Psoas muscle (tissue), 8 donors: ENCODE measurements around the gene WIPF2. TPM values are rescaled to one million over a fixed set of nuclear protein-coding genes. Genes with fewer than 3 reads are reported as not detected.
A peak's percentile ranks its signal among the peaks of the same experiment; 100 is the strongest.

Experiments used
- ATAC-seq, 4 donors: fragments of 200-7000 bp; cut with Tn5 transposase; one replicate each; pipeline ENCODE4 v1.9.1; 2020; ENCODE audit warnings: moderate library complexity in 3 of 4, mild to moderate bottlenecking in 2 of 4
- DNase-seq, 2 donors: peaks; one replicate each; pipeline ENCODE4 v3.0.0-alpha.2; 2020
- H3K27ac ChIP-seq: fragments of 200-600 bp; one replicate; pipeline ENCODE4 v1.8.0; 2022
- H3K27me3 ChIP-seq, 3 donors: fragments of 200-600 bp in 1 of 3; one replicate each; pipeline versions ENCODE4 v1.6.1 to v1.8.0; 2013 to 2022; ENCODE audit warnings: low read length in 2 of 3, mild to moderate bottlenecking in 2 of 3, moderate library complexity in 1 of 3; ENCODE audit not compliant: insufficient read depth in 3 of 3
- H3K36me3 ChIP-seq, 2 donors: fragments of 200-600 bp in 1 of 2; one replicate each; pipeline versions ENCODE4 v1.6.1 to v1.8.0; 2013 to 2022; ENCODE audit warnings: low read depth in 1 of 2, mild to moderate bottlenecking in 1 of 2, moderate library complexity in 1 of 2; ENCODE audit not compliant: insufficient read depth in 1 of 2
- H3K4me1 ChIP-seq: fragments of 200-600 bp; one replicate; pipeline ENCODE4 v1.8.0; 2022
- H3K4me3 ChIP-seq: fragments of 200-600 bp; one replicate; pipeline ENCODE4 v1.8.0; 2022; ENCODE audit warnings: mild to moderate bottlenecking
- H3K9me3 ChIP-seq: fragments of 200-600 bp; one replicate; pipeline ENCODE4 v1.8.0; 2022
- WGBS, 3 donors: extraction: QIAGEN DNeasy Blood & Tissue Kit; methylation state at CpG; one replicate each; pipeline versions ENCODE4 v1.1.6 to v1.1.7; 2013; 5-methylcytosine and 5-hydroxymethylcytosine counted together
- intact Hi-C, 2 donors: fragments of 100-400 bp; cut with DNase I; formaldehyde crosslinking; loops; one replicate each; pipeline versions ENCODE4 v1.11.0 to v1.14.2; 2022
- polyA plus RNA-seq, 3 donors: library from polyadenylated mRNA; stranded (reverse); fragments of 200-250 nt; gene quantifications; one replicate each; pipeline ENCODE4 v1.2.3, GENCODE V29; 2013
- total RNA-seq, 4 donors: library from RNA; stranded (reverse); fragmentation: NEBNext Ultra II Directional in 2 of 4; extraction: Animal tissue kit (Norgen Biotek cat#: 25700) in 2 of 4; gene quantifications; one replicate each; pipeline versions ENCODE4 v1.2.1 to v1.2.4, GENCODE V29; 2021 to 2023
- TF ChIP-seq, protein P1 (sequence below): fragments of 200-600 bp; IDR thresholded peaks from one replicate; pipeline ENCODE4 v1.8.0; 2022; ENCODE audit warnings: antibody characterized with exemption
- donor health status: healthy with polysubstance abuse.
- donor health status: DM: no; HTN: no; CAD: no; lungs with moderate emphysema.
- donor health status: Bipolar disorder and iron deficiency.
- donor health status: healthy.
- donor health status: DM: yes; HTN: yes; CAD: no.
- donor health status: DM: no; HTN: no; CAD: no.
- donor health status: DM: no; HTN: no; CAD: no.
- donor health status: DM: yes; HTN: yes; CAD: no.

Gene WIPF2
- total and polyA plus RNA-seq, 7 donors: 4.0 to 10.5 (median 8.1) TPM

GRCh38 chr17:40323391-40324381, 104.6 kb downstream of the WIPF2 start:
- DNase-seq (peak; percentile 70 to 76), ATAC-seq (peak in 3 of 4 donors; percentile 9 to 28 (median 9))
- Histone ChIP-seq H3K27me3 (no peaks in the 10 kb centered on the region), H3K36me3 (no peaks in the 10 kb centered on the region), H3K4me1 (peaks cover 86% of the 10 kb centered on the region), H3K4me3 (peak overlapping the region; percentile 95), H3K9me3 (no peaks in the 10 kb centered on the region), H3K27ac (peak overlapping the region; percentile 97)
- intact Hi-C loops: no loop called here
- TF ChIP-seq, protein P1, sequence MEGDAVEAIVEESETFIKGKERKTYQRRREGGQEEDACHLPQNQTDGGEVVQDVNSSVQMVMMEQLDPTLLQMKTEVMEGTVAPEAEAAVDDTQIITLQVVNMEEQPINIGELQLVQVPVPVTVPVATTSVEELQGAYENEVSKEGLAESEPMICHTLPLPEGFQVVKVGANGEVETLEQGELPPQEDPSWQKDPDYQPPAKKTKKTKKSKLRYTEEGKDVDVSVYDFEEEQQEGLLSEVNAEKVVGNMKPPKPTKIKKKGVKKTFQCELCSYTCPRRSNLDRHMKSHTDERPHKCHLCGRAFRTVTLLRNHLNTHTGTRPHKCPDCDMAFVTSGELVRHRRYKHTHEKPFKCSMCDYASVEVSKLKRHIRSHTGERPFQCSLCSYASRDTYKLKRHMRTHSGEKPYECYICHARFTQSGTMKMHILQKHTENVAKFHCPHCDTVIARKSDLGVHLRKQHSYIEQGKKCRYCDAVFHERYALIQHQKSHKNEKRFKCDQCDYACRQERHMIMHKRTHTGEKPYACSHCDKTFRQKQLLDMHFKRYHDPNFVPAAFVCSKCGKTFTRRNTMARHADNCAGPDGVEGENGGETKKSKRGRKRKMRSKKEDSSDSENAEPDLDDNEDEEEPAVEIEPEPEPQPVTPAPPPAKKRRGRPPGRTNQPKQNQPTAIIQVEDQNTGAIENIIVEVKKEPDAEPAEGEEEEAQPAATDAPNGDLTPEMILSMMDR: no peak
- WGBS, 3 donors: 34 to 46% (median 45%) methylated on average over 9 to 10 of the region's 10 CpGs

GRCh38 chr17:40325156-40326013, 106.3 kb downstream of the WIPF2 start:
- peak overlapping the region; percentile 10 for H3K4me3 ChIP-seq
- TF ChIP-seq, protein P1: no peak
- peak overlapping the region; percentile 97 for H3K27ac ChIP-seq
- no peaks in the 10 kb centered on the region for H3K9me3 ChIP-seq
- ATAC-seq (no peak), DNase-seq (peak; percentile 18 to 34)
- no peaks in the 10 kb centered on the region for H3K27me3 ChIP-seq
- intact Hi-C loops: no loop called here
- 74 to 82% (median 78%) methylated on average over 13 of the region's 13 CpGs for WGBS, 3 donors
- H3K4me1 ChIP-seq: peaks cover 96% of the 10 kb centered on the region
- H3K36me3 ChIP-seq: no peaks in the 10 kb centered on the region

DNA sequence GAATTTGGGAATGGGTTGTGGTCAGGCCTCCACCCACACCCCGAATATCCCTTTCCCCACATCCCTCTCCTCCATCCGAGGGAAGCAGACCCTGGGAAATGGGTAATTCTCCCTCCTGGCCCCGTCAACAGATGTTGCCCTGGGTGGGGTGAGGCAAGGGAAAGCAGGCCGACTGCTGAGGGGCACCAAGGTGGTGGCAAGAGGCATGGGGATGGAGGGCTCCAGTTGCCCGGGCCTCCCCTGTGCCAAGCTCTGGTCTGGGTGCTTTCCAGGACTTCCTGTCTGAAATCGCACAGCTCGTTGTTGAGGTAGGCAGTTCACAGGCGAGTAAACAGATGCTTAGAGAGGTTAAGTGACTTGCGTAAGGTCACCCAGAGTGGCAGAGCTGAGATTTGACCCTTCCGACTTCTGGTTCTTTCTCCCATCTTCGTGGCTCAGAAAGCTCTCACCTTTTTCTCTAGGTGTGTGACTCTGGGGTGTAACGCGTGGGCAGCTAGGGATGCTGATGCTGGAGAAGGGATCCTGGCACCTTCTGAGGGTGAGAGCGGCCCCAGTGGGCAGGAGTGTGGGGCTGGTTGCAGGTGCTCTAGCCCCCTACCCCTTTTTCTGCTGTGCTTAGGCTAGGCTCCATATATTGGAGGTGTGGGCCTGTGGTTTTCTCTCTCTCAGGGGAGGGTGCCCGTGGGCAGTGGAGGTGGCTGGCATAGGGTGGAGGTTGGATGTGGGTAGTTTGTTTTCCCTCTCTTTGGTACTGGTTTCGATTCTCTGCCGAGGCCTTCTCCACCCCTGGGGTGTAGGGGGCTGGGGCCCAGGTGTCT, 107.1 kb downstream of the WIPF2 start:
- Histone ChIP-seq H3K36me3 (peaks cover 0 to 7% of the 10 kb centered on the region in 2 donors), H3K27me3 (no peaks in the 10 kb centered on the region), H3K4me1 (peaks cover 96% of the 10 kb centered on the region), H3K9me3 (no peaks in the 10 kb centered on the region), H3K4me3 (peak overlapping the region; percentile 23), H3K27ac (peak overlapping the region; percentile 97)
- intact Hi-C loops: no loop called here
- WGBS, 3 donors: 39 to 52% (median 43%) methylated on average over 17 of the region's 17 CpGs
- TF ChIP-seq, protein P1: no peak
- peak in 3 of 4 donors; percentile 8 to 58 (median 25) for ATAC-seq
- DNase-seq: peak; percentile 50 to 63

DNA sequence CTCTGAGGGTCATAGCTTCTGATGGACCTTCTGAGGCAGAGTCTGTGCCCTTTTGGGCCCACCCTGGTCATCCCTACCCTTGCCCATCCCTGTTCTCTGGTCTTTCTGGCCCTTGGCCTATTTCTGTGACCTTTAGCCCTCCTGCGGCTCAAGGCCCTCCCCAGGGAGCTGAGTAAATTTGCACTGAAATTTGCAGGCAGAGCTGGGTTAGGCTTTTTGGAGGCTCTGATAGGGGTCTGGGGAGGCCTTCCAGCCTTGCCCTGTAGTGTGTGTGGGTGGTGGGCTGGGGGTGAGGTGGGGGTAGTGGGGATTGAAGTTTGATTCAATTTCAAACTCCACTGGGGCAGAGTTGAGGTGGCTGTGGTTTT, 107.7 kb downstream of the WIPF2 start:
- DNase-seq (peak; percentile 31 to 54), ATAC-seq (no peak)
- TF ChIP-seq, protein P1: no peak
- Histone ChIP-seq H3K9me3 (no peaks in the 10 kb centered on the region), H3K36me3 (peaks cover 0 to 9% of the 10 kb centered on the region in 2 donors), H3K27ac (peak overlapping the region; percentile 97), H3K4me1 (peaks cover 96% of the 10 kb centered on the region), H3K27me3 (no peaks in the 10 kb centered on the region), H3K4me3 (peak overlapping the region; percentile 23)
- 12 to 31% (median 17%) methylated on average over 1 of the region's 1 CpG for WGBS, 3 donors
- intact Hi-C loops: no loop called here
